Measurements from ENCODE around the gene TMEM89. TPM values are rescaled to one million over a fixed set of nuclear protein-coding genes. Genes with fewer than 3 reads are reported as not detected.
A peak's percentile ranks its signal among the peaks of the same experiment; 100 is the strongest.

Gene TMEM89
- total and polyA plus RNA-seq, 2 of the 13 experiments (the other 11 are each of a cell fraction or from before 2014, with no cell fraction given), result 0.31 to 0.59 TPM

DNA sequence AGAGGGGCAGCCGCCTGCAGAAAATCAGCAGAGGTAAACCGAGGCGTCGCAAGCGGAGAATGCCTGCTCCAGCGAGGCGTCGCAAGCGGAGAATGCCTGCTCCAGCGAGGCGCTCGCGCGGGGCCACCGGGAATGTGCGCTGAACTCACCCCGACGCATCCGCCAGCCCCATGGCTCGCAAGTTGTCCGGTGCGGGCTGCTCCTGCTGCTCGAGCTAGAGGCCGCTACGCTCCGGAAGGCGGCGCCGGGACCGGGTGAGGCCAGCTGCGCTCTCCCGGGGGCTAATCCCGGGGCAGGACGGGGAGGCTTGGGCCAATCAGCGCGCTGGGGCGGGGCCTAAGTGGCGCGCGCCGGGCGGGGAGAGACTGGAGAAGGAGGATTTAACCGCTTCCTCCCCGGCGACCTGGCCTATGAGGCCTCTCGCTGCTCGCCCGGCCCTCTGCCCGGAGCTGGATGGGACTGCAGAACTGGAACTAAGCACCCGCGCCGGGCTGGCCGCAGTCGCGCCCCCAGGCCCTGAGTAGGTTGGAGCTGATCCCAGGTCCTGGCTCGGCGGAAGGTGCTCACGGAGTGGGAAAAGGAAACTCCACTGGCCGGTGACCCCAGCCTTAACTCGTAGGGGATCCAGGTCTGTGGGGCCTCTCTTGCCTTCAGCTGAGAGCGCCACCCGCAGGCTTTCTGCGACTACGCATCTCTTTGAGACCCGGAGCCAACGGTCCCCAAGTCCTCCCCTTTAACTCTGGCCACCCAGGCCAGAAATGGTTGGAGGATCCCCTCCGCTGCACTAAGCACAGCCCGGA lies 13.9 kb upstream of the TMEM89 start, which contains the start of gene SLC26A6 (continued):
- TF ChIP-seq, protein P1, sequence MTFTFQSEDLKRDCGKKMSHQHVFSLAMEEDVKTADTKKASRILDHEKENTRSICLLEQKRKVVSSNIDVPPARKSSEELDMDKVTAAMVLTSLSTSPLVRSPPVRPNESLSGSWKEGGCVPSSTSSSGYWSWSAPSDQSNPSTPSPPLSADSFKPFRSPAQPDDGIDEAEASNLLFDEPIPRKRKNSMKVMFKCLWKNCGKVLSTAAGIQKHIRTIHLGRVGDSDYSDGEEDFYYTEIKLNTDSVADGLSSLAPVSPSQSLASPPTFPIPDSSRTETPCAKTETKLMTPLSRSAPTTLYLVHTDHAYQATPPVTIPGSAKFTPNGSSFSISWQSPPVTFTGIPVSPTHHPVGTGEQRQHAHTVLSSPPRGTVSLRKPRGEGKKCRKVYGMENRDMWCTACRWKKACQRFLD (CRISPR knock-in tag; IDR thresholded peaks at IDR 0.05; ENCODE audit: borderline replicate concordance), result peak; percentile 49; the same call in 1 of the 2 replicates
- TF ChIP-seq ETV5 (CRISPR knock-in tag; IDR thresholded peaks at IDR 0.05; ENCODE audit: borderline replicate concordance) (peak; percentile 75), EP300 (IDR thresholded peaks at IDR 0.05; ENCODE audit: low read depth in 2 of 2, low read length in 2 of 2) (peak in 1 of 2 experiments; percentile 8; a peak in 1 of 4 replicates), EP300 (CRISPR knock-in tag; IDR thresholded peaks at IDR 0.05; ENCODE audit: borderline replicate concordance) (no peak; the same call in 1 of the 2 replicates), ZNF629 (CRISPR knock-in tag; conservative IDR thresholded peaks at IDR 0.05) (no peak), NFIB (CRISPR knock-in tag; IDR thresholded peaks at IDR 0.05; ENCODE audit: borderline replicate concordance) (no peak), ZNF274 (CRISPR knock-in tag; IDR thresholded peaks at IDR 0.05) (peak; percentile 87; the same call in 1 of the 2 replicates)
- TF ChIP-seq, protein P2, sequence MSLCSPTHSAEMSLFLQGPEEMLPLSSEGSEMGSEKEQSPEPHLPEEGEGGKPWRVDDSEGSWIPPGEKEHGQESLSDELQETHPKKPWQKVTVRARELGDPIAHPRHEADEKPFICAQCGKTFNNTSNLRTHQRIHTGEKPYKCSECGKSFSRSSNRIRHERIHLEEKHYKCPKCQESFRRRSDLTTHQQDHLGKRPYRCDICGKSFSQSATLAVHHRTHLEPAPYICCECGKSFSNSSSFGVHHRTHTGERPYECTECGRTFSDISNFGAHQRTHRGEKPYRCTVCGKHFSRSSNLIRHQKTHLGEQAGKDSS (CRISPR knock-in tag; IDR thresholded peaks at IDR 0.05; ENCODE audit: borderline replicate concordance, low read depth), result peak; percentile 89
- TF ChIP-seq, protein P3, sequence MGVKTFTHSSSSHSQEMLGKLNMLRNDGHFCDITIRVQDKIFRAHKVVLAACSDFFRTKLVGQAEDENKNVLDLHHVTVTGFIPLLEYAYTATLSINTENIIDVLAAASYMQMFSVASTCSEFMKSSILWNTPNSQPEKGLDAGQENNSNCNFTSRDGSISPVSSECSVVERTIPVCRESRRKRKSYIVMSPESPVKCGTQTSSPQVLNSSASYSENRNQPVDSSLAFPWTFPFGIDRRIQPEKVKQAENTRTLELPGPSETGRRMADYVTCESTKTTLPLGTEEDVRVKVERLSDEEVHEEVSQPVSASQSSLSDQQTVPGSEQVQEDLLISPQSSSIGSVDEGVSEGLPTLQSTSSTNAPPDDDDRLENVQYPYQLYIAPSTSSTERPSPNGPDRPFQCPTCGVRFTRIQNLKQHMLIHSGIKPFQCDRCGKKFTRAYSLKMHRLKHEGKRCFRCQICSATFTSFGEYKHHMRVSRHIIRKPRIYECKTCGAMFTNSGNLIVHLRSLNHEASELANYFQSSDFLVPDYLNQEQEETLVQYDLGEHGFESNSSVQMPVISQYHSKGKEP (CRISPR knock-in tag; IDR thresholded peaks at IDR 0.05), result no peak
- TF ChIP-seq, protein P4, sequence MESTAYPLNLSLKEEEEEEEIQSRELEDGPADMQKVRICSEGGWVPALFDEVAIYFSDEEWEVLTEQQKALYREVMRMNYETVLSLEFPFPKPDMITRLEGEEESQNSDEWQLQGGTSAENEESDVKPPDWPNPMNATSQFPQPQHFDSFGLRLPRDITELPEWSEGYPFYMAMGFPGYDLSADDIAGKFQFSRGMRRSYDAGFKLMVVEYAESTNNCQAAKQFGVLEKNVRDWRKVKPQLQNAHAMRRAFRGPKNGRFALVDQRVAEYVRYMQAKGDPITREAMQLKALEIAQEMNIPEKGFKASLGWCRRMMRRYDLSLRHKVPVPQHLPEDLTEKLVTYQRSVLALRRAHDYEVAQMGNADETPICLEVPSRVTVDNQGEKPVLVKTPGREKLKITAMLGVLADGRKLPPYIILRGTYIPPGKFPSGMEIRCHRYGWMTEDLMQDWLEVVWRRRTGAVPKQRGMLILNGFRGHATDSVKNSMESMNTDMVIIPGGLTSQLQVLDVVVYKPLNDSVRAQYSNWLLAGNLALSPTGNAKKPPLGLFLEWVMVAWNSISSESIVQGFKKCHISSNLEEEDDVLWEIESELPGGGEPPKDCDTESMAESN (CRISPR knock-in tag; conservative IDR thresholded peaks at IDR 0.05), result peak; percentile 51; the same call in 1 of the 2 replicates
- TF ChIP-seq, protein P5, sequence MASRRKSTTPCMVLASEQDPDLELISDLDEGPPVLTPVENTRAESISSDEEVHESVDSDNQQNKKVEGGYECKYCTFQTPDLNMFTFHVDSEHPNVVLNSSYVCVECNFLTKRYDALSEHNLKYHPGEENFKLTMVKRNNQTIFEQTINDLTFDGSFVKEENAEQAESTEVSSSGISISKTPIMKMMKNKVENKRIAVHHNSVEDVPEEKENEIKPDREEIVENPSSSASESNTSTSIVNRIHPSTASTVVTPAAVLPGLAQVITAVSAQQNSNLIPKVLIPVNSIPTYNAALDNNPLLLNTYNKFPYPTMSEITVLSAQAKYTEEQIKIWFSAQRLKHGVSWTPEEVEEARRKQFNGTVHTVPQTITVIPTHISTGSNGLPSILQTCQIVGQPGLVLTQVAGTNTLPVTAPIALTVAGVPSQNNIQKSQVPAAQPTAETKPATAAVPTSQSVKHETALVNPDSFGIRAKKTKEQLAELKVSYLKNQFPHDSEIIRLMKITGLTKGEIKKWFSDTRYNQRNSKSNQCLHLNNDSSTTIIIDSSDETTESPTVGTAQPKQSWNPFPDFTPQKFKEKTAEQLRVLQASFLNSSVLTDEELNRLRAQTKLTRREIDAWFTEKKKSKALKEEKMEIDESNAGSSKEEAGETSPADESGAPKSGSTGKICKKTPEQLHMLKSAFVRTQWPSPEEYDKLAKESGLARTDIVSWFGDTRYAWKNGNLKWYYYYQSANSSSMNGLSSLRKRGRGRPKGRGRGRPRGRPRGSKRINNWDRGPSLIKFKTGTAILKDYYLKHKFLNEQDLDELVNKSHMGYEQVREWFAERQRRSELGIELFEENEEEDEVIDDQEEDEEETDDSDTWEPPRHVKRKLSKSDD (CRISPR knock-in tag; IDR thresholded peaks at IDR 0.05; ENCODE audit: low read depth), result 0 out of 2 replicates have a peak, but pooled peaks have one; percentile 52
